NCI-H1092 treated with DMSO at 0.1 percent for 48 hours (cell line): ENCODE data around the gene SHISA7.
A peak's percentile ranks its signal among the peaks of the same experiment; 100 is the strongest.
"Not testable (repeated sequence)": the region's sequence is repeated elsewhere in the genome, so short reads cannot be mapped to it uniquely, and the experiment has no call there.

Experiments
- DNase-seq: peaks from one replicate; lab custom pipeline; 2025; lab: John Stamatoyannopoulos, UW

Gene SHISA7

GRCh38 chr19:55463583-55464031 lies 20.5 kb upstream of the SHISA7 start:
- no peak for DNase-seq

GRCh38 chr19:55462722-55463121 lies 19.6 kb upstream of the SHISA7 start:
- no peak for DNase-seq

- DNase-seq: no peak
These were observed 19.0 kb upstream of the SHISA7 start for GRCh38 chr19:55461974-55462626.

- peak; percentile 97 for DNase-seq
These were observed 18.3 kb upstream of the SHISA7 start, which contains the start of gene ISOC2 for GRCh38 chr19:55461259-55461973. Gene ISOC2 (minus strand): TSS chr19:55461642. CDS start chr19:55456486, 5,156 bp downstream.

- peak; percentile 9 for DNase-seq
These were observed 17.7 kb upstream of the SHISA7 start for GRCh38 chr19:55460670-55461258.

GRCh38 chr19:55459950-55460657 lies 17.0 kb upstream of the SHISA7 start:
- no peak for DNase-seq

- DNase-seq: no peak
These were observed 16.4 kb upstream of the SHISA7 start for GRCh38 chr19:55459551-55459949.

- no peak for DNase-seq
These were observed 14.8 kb upstream of the SHISA7 start for GRCh38 chr19:55457683-55458457.

GRCh38 chr19:55456347-55456746 lies 13.2 kb upstream of the SHISA7 start:
- DNase-seq: no peak

- no peak for DNase-seq
These were observed 12.6 kb upstream of the SHISA7 start for GRCh38 chr19:55455576-55456235.

GRCh38 chr19:55454787-55455243 lies 11.7 kb upstream of the SHISA7 start:
- DNase-seq: no peak

GRCh38 chr19:55453511-55454260 lies 10.6 kb upstream of the SHISA7 start:
- DNase-seq: no peak

GRCh38 chr19:55452749-55453346 lies 9.7 kb upstream of the SHISA7 start:
- peak; percentile 86 for DNase-seq

- DNase-seq: peak; percentile 30
These were observed 9.1 kb upstream of the SHISA7 start for GRCh38 chr19:55451965-55452748.

- no peak for DNase-seq
These were observed 8.3 kb upstream of the SHISA7 start for GRCh38 chr19:55451163-55451964.

- no peak for DNase-seq
These were observed 6.4 kb upstream of the SHISA7 start for GRCh38 chr19:55449469-55449868.

GRCh38 chr19:55448175-55448490 lies 5.0 kb upstream of the SHISA7 start:
- DNase-seq: not testable (repeated sequence)

GRCh38 chr19:55447421-55448174 lies 4.5 kb upstream of the SHISA7 start:
- peak; percentile 22 for DNase-seq
